KMS-11 (cell line): Measurements from ENCODE around the gene MSI2.

Experiments
- H2AFZ ChIP-seq: fragments of 200-600 bp; sonication (generic); 2 replicates; pipeline ENCODE4 v1.6.1; 2016; ENCODE audit warnings: antibody characterized with exemption, mixed run types, low read depth
- H3K27ac ChIP-seq: fragments of 200-600 bp; sonication (generic); 2 replicates; pipeline ENCODE4 v1.6.1; 2016; ENCODE audit warnings: mild to moderate bottlenecking, mixed run types
- H3K27me3 ChIP-seq: fragments of 200-600 bp; sonication (generic); 2 replicates; pipeline ENCODE4 v1.6.1; 2017; ENCODE audit warnings: mild to moderate bottlenecking, low read depth, mixed run types, moderate library complexity; ENCODE audit not compliant: insufficient read depth
- H3K36me3 ChIP-seq: fragments of 200-600 bp; sonication (generic); 2 replicates; pipeline ENCODE4 v1.6.1; 2017; ENCODE audit warnings: mild to moderate bottlenecking, mixed run types; ENCODE audit not compliant: insufficient read depth
- H3K4me1 ChIP-seq: fragments of 200-600 bp; sonication (generic); 2 replicates; pipeline ENCODE4 v1.6.1; 2016; ENCODE audit warnings: mild to moderate bottlenecking, low read depth, mixed run types; ENCODE audit not compliant: poor library complexity, severe bottlenecking
- H3K4me2 ChIP-seq: fragments of 200-600 bp; sonication (generic); 2 replicates; pipeline ENCODE4 v1.7.0; 2016; ENCODE audit warnings: mild to moderate bottlenecking, mixed run types
- H3K4me3 ChIP-seq: fragments of 200-600 bp; sonication (generic); IDR thresholded peaks from 2 replicates; pipeline ENCODE4 v1.6.1; 2017; ENCODE audit warnings: low read depth, low read length, mixed read lengths; ENCODE audit not compliant: insufficient read depth
- H3K79me2 ChIP-seq: fragments of 200-600 bp; sonication (generic); 2 replicates; pipeline ENCODE4 v1.6.1; 2016; ENCODE audit warnings: low read depth, mixed run types; ENCODE audit not compliant: insufficient read depth
- H3K9ac ChIP-seq: fragments of 200-600 bp; sonication (generic); 2 replicates; pipeline ENCODE4 v1.6.1; 2016; ENCODE audit warnings: mild to moderate bottlenecking, mixed run types
- H4K20me1 ChIP-seq: fragments of 200-600 bp; sonication (generic); 2 replicates; pipeline ENCODE4 v1.6.1; 2016; ENCODE audit warnings: mild to moderate bottlenecking, mixed run types; ENCODE audit not compliant: insufficient read depth
- TF ChIP-seq, protein P1 (sequence below): fragments of 200-600 bp; sonication (generic); conservative IDR thresholded peaks from 2 replicates; pipeline ENCODE4 v1.6.1; 2017; ENCODE audit warnings: low read depth, mild to moderate bottlenecking, antibody characterized with exemption, low read length, moderate library complexity, mixed read lengths

MSI2 gene

GRCh38 chr17:57670769-57671569 lies 414.6 kb downstream of the MSI2 start:
- Histone ChIP-seq H3K79me2 (no peaks in the 10 kb centered on the region), H3K4me3 (no peak overlapping the region), H3K27ac (no peak overlapping the region; the same call in 1 of the 2 replicates), H3K27me3 (no peaks in the 10 kb centered on the region), H4K20me1 (no peaks in the 10 kb centered on the region), H3K36me3 (no peaks in the 10 kb centered on the region), H3K4me2 (no peak overlapping the region), H2AFZ (no peak overlapping the region), H3K9ac (no peak overlapping the region), H3K4me1 (peaks cover 8% of the 10 kb centered on the region)
- TF ChIP-seq, protein P1, sequence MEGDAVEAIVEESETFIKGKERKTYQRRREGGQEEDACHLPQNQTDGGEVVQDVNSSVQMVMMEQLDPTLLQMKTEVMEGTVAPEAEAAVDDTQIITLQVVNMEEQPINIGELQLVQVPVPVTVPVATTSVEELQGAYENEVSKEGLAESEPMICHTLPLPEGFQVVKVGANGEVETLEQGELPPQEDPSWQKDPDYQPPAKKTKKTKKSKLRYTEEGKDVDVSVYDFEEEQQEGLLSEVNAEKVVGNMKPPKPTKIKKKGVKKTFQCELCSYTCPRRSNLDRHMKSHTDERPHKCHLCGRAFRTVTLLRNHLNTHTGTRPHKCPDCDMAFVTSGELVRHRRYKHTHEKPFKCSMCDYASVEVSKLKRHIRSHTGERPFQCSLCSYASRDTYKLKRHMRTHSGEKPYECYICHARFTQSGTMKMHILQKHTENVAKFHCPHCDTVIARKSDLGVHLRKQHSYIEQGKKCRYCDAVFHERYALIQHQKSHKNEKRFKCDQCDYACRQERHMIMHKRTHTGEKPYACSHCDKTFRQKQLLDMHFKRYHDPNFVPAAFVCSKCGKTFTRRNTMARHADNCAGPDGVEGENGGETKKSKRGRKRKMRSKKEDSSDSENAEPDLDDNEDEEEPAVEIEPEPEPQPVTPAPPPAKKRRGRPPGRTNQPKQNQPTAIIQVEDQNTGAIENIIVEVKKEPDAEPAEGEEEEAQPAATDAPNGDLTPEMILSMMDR, result no peak

DNA sequence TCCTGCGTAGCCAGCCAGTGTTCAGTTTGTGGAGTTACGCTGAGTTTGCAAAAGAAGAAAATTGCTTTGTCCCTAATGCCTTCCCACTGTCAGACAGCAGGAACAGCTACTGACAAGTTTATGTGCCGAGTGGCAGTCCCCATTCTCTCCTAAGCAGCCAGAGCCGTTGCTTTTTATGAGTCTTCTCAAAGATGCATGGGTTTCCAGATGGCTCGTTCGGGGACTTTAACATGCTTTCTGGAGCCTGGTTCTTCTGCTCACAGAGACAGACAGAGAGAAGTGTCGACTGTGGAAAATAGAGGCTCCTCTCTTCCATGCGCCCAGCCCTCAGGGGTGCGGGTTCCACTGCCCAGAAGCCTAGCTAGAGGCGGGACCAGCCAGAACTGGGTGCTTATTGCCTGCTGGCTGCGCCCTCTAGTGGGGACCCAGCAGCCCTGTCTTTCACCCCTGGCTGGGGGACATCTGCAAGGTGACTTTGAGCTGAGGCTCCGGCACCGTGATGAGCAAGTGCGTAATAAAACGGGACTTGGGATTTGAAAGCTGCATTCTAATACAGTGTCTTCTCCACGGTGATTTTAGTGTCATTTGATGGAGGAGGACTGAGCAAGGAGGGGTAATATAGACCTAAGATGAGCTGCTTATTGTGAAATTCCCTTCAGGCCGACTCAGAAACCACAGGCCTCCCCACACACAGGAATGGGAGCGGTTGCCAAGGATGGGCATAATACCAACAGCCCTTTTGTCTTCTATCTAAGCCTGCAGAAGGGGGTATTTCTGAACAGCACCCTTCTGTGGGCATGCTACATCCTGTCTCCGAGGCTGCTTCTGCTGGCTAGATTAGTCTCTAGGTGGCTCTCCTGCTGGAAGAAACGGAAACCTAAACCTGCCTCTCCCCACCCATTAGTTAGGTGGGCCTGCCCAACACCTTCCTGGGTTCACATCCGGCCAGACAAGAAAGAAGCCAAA lies 415.6 kb downstream of the MSI2 start:
- no peak overlapping the region for H2AFZ ChIP-seq
- H3K79me2 ChIP-seq, result no peaks in the 10 kb centered on the region
- H4K20me1 ChIP-seq, result no peaks in the 10 kb centered on the region
- no peak overlapping the region for H3K27ac ChIP-seq
- no peaks in the 10 kb centered on the region for H3K36me3 ChIP-seq
- no peak overlapping the region for H3K4me2 ChIP-seq
- H3K27me3 ChIP-seq, result no peaks in the 10 kb centered on the region
- H3K9ac ChIP-seq, result no peak overlapping the region
- H3K4me3 ChIP-seq, result no peak overlapping the region
- peaks cover 8% of the 10 kb centered on the region for H3K4me1 ChIP-seq
- TF ChIP-seq, protein P1, result peak; percentile 95

GRCh38 chr17:57672971-57673370 lies 416.6 kb downstream of the MSI2 start:
- Histone ChIP-seq H3K4me2 (no peak overlapping the region), H3K4me3 (no peak overlapping the region), H3K9ac (no peak overlapping the region), H2AFZ (no peak overlapping the region), H3K79me2 (no peaks in the 10 kb centered on the region), H3K36me3 (no peaks in the 10 kb centered on the region), H3K27me3 (no peaks in the 10 kb centered on the region), H3K27ac (no peak overlapping the region), H4K20me1 (no peaks in the 10 kb centered on the region), H3K4me1 (peaks cover 8% of the 10 kb centered on the region)
- TF ChIP-seq, protein P1, result no peak

- no peaks in the 10 kb centered on the region for H3K27me3 ChIP-seq
- H3K79me2 ChIP-seq, result no peaks in the 10 kb centered on the region
- no peaks in the 10 kb centered on the region for H4K20me1 ChIP-seq
- H3K9ac ChIP-seq, result no peak overlapping the region
- no peak overlapping the region for H3K27ac ChIP-seq
- H3K4me3 ChIP-seq, result no peak overlapping the region
- H3K4me1 ChIP-seq, result peaks cover 8% of the 10 kb centered on the region
- H2AFZ ChIP-seq, result no peak overlapping the region
- TF ChIP-seq, protein P1, result no peak
- no peaks in the 10 kb centered on the region for H3K36me3 ChIP-seq
- no peak overlapping the region for H3K4me2 ChIP-seq
Observed at GRCh38 chr17:57674894-57675293, 418.6 kb downstream of the MSI2 start.
